Measurements from ENCODE around the gene ATP2C1. TPM values are rescaled to one million over a fixed set of nuclear protein-coding genes. Genes with fewer than 3 reads are reported as not detected.

ATP2C1 gene
- total RNA-seq, 4 donors from 2014 or later, result 20.9 to 60.8 (median 44.6) TPM

GRCh38 chr3:130939753-130940152 lies 45.9 kb downstream of the ATP2C1 start:
- Histone ChIP-seq H3K9me3 (no peaks in the 10 kb centered on the region), H3K4me1 (no peaks in the 10 kb centered on the region), H3K27me3 (no peaks in the 10 kb centered on the region), H3K27ac (no peak overlapping the region), H3K4me3 (no peak overlapping the region), H3K36me3 (peaks cover 0 to 18% (median 2%) of the 10 kb centered on the region in 4 donors)
- intact Hi-C loops (cut with DNase I; ENCODE audit: low total_unique reads), result no loop called here
- in situ Hi-C loops (cut with MboI; ENCODE audit: low pct_ligation_motif_present in 1 of 4, low pct_unique_long_range_greater_than_20kb in 1 of 4, low sequenced_read_pairs in 3 of 4), result no loop called here
- DNase-seq, result no peak
- TF ChIP-seq EP300 (IDR thresholded peaks at IDR 0.05; ENCODE audit: low read depth) (no peak), POLR2AphosphoS5 (IDR thresholded peaks at IDR 0.05) (no peak), POLR2A (IDR thresholded peaks at IDR 0.05) (no peak), CTCF (IDR thresholded peaks at IDR 0.05) (no peak)

DNA sequence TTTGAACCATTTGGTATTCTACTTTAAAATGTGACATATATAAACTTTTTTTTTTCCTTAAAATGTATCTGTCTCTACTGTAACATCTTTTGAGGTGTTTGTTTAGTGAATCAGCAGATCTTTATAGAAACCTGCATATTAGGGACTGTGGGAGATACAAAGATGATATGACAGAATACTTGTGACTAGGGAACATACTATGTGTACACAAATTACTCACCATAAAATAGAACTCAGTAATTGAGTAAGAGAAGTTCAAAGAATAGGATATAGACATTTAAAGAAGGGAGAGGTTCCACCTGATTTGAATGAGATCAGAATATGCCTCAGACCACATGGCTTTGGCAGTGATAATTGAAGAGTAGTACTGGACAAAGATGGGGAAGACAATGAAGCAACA lies 47.9 kb downstream of the ATP2C1 start:
- Histone ChIP-seq H3K4me3 (no peak overlapping the region), H3K4me1 (no peaks in the 10 kb centered on the region), H3K36me3 (peaks cover 0 to 21% (median 4%) of the 10 kb centered on the region in 4 donors)

DNA sequence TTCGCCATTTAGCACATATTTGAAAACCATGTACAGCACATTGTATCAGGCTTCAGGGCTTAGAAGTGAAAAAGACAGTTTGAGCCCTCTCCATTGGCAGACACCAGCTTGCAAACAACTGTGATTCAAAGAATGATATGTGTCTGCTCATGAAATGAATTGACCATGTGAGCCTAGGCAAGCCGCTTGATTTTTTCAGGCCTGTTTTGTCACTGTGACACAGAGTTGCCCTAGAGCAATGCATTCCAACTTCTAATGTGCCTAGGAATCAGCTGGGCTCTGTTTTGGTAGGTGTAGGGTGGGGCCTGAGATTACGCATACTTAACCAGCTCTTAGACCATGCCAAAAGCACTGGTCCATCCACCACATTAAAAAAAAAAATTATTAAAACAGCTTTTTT lies 53.0 kb downstream of the ATP2C1 start:
- H3K36me3 ChIP-seq, result peaks cover 0 to 44% (median 16%) of the 10 kb centered on the region in 4 donors
- in situ Hi-C loops (cut with MboI; ENCODE audit: low pct_ligation_motif_present in 1 of 4, low pct_unique_long_range_greater_than_20kb in 1 of 4, low sequenced_read_pairs in 3 of 4), result no loop called here
- TF ChIP-seq EP300 (IDR thresholded peaks at IDR 0.05; ENCODE audit: low read depth), result no peak
- TF ChIP-seq POLR2AphosphoS5 (IDR thresholded peaks at IDR 0.05), result no peak
- no peak for TF ChIP-seq CTCF (IDR thresholded peaks at IDR 0.05)
- TF ChIP-seq POLR2A (IDR thresholded peaks at IDR 0.05), result no peak
- H3K4me3 ChIP-seq, result no peak overlapping the region
- no peak for DNase-seq
- H3K27me3 ChIP-seq, result no peaks in the 10 kb centered on the region
- intact Hi-C loops (cut with DNase I; ENCODE audit: low total_unique reads), result no loop called here
- H3K4me1 ChIP-seq, result no peaks in the 10 kb centered on the region
- no peaks in the 10 kb centered on the region for H3K9me3 ChIP-seq
- WGBS, 2 donors (ENCODE audit: low coverage in 1 of 2), result 90 to 91% methylated on average over 3 of the region's 3 CpGs
- H3K27ac ChIP-seq, result no peak overlapping the region

More for the DNA sequence above, 47.9 kb downstream of the ATP2C1 start:
- no peak for DNase-seq
- H3K27ac ChIP-seq, result no peak overlapping the region
- H3K9me3 ChIP-seq, result no peaks in the 10 kb centered on the region
- no peaks in the 10 kb centered on the region for H3K27me3 ChIP-seq
- in situ Hi-C loops (cut with MboI; ENCODE audit: low pct_ligation_motif_present in 1 of 4, low pct_unique_long_range_greater_than_20kb in 1 of 4, low sequenced_read_pairs in 3 of 4) (no loop called here), intact Hi-C loops (cut with DNase I; ENCODE audit: low total_unique reads) (no loop called here)
- no peak for TF ChIP-seq CTCF (IDR thresholded peaks at IDR 0.05)
- TF ChIP-seq POLR2A (IDR thresholded peaks at IDR 0.05), result no peak
- no peak for TF ChIP-seq EP300 (IDR thresholded peaks at IDR 0.05; ENCODE audit: low read depth)

GRCh38 chr3:130948001-130948773 lies 54.3 kb downstream of the ATP2C1 start:
- H3K27ac ChIP-seq, result no peak overlapping the region
- intact Hi-C loops (cut with DNase I; ENCODE audit: low total_unique reads), result no loop called here
- WGBS, 2 donors (ENCODE audit: low coverage in 1 of 2), result 97 to 100% methylated on average over 2 of the region's 2 CpGs
- no peak for TF ChIP-seq CTCF (IDR thresholded peaks at IDR 0.05)
- no peak for TF ChIP-seq POLR2A (IDR thresholded peaks at IDR 0.05)
- no peak for TF ChIP-seq POLR2AphosphoS5 (IDR thresholded peaks at IDR 0.05)
- no peak for TF ChIP-seq EP300 (IDR thresholded peaks at IDR 0.05; ENCODE audit: low read depth)
- DNase-seq, result no peak
- no peaks in the 10 kb centered on the region for H3K27me3 ChIP-seq
- peaks cover 0 to 42% (median 16%) of the 10 kb centered on the region in 4 donors for H3K36me3 ChIP-seq
- no peaks in the 10 kb centered on the region for H3K4me1 ChIP-seq
- in situ Hi-C loops (cut with MboI; ENCODE audit: low pct_ligation_motif_present in 1 of 4, low pct_unique_long_range_greater_than_20kb in 1 of 4, low sequenced_read_pairs in 3 of 4), result no loop called here
- H3K4me3 ChIP-seq, result no peak overlapping the region
- no peaks in the 10 kb centered on the region for H3K9me3 ChIP-seq
